WI38 (cell line): Measurements from ENCODE around the gene TRIM3.

ENCODE experiments used
- H3K4me3 ChIP-seq: 2 replicates; pipeline ENCODE4 v1.5.1; 2011; ENCODE audit warnings: low read depth, mild to moderate bottlenecking, control low read depth, low read length
- CTCF ChIP-seq: IDR thresholded peaks from 2 replicates; pipeline ENCODE4 v1.5.1; 2012; ENCODE audit warnings: low read depth, mild to moderate bottlenecking, control low read depth, low read length

Gene TRIM3

GRCh38 chr11:6502382-6502781, 28.6 kb upstream of the TRIM3 start:
- H3K4me3 ChIP-seq, result no peak overlapping the region

GRCh38 chr11:6498544-6498943, 24.8 kb upstream of the TRIM3 start:
- no peak overlapping the region for H3K4me3 ChIP-seq
- TF ChIP-seq CTCF, result no peak

More at GRCh38 chr11:6502382-6502781, 28.6 kb upstream of the TRIM3 start:
- TF ChIP-seq CTCF, result no peak

- H3K4me3 ChIP-seq, result no peak overlapping the region
- no peak for TF ChIP-seq CTCF
These were observed 24.4 kb upstream of the TRIM3 start for GRCh38 chr11:6498121-6498520.

- H3K4me3 ChIP-seq, result no peak within 1 kb of the TSS
These were observed 23.5 kb upstream of the TRIM3 start, which contains the start of gene DNHD1 for GRCh38 chr11:6497069-6497839. Gene DNHD1, plus strand, starts transcription at chr11:6497280. Its CDS starts 936 bp downstream, at chr11:6498216.

GRCh38 chr11:6489306-6489705, 15.6 kb upstream of the TRIM3 start:
- H3K4me3 ChIP-seq, result no peak overlapping the region
- TF ChIP-seq CTCF, result no peak

More at GRCh38 chr11:6497069-6497839, 23.5 kb upstream of the TRIM3 start, which contains the start of gene DNHD1:
- no peak for TF ChIP-seq CTCF

- no peak for TF ChIP-seq CTCF
- no peak overlapping the region for H3K4me3 ChIP-seq
These were observed 15.1 kb upstream of the TRIM3 start for GRCh38 chr11:6488821-6489220.

- no peak for TF ChIP-seq CTCF
- H3K4me3 ChIP-seq, result no peak overlapping the region
These were observed 14.6 kb upstream of the TRIM3 start for GRCh38 chr11:6488342-6488741.
